Measurements from ENCODE around the gene SCYL1.
A peak's percentile ranks its signal among the peaks of the same experiment; 100 is the strongest.

Gene SCYL1

DNA sequence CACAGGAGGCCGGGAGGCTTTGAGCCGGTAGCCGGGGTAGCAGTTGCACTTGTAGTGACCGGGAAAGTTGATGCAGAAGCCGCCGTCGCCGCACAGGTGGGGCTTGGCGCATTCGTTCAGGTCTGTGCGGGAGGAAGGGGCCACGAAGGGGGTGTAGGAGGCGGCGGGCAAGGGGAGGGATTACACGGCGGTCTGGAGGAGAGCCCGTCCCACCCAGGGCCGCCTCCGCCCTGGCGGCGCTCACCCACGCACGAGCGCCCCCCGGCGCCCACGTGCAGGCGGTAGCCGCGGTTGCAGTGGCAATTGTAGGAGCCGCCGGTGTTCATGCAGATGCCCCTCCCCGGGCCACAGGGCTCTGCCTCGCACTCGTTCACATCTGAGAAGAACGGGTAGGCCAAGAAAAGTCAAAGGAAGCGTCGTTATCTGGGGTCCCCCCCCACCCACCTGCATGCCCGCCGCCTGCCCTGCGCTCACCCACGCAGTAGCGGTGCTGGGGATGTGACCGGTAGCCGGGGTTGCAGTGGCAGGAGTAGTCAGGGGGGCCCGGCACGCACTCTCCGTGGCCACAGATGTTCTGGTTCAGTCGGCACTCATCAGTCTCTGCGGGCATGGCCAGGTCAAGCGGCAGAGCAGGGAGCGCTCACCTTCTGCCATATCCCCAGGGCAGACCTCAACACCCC lies 22.7 kb downstream of the SCYL1 start:
- no peak for DNase-seq (ENCODE audit: low read depth in 2 of 2)
- TF ChIP-seq, protein P1, sequence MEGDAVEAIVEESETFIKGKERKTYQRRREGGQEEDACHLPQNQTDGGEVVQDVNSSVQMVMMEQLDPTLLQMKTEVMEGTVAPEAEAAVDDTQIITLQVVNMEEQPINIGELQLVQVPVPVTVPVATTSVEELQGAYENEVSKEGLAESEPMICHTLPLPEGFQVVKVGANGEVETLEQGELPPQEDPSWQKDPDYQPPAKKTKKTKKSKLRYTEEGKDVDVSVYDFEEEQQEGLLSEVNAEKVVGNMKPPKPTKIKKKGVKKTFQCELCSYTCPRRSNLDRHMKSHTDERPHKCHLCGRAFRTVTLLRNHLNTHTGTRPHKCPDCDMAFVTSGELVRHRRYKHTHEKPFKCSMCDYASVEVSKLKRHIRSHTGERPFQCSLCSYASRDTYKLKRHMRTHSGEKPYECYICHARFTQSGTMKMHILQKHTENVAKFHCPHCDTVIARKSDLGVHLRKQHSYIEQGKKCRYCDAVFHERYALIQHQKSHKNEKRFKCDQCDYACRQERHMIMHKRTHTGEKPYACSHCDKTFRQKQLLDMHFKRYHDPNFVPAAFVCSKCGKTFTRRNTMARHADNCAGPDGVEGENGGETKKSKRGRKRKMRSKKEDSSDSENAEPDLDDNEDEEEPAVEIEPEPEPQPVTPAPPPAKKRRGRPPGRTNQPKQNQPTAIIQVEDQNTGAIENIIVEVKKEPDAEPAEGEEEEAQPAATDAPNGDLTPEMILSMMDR (IDR thresholded peaks at IDR 0.05; ENCODE audit: low read depth, low read length) = no peak
- no peak overlapping the region for H3K4me3 ChIP-seq (replicated peaks in 1 of 2; ENCODE audit: low read depth in 2 of 2, low read length in 2 of 2)

DNA sequence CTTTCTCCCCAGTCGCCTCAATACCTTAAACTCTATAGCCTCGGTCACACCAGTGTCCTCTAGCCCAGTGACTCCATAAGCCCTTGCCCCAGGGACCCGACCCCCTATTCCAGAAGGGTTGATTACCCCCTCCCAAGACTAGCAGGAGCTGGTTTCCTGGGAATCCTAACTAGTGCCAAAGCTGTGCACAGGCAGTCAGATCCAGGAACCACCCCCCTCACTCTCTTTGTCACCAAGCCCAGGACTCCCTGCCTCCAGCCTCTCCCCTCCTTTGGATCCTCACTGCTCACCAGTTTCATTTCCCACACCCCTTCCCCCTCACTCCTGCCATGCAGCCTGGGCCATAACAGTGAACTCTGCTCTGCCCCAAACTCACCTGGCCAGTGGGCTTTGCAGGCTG lies 23.5 kb downstream of the SCYL1 start:
- DNase-seq (ENCODE audit: low read depth in 2 of 2) = no peak
- no peak overlapping the region for H3K4me3 ChIP-seq (replicated peaks in 1 of 2; ENCODE audit: low read depth in 2 of 2, low read length in 2 of 2)
- TF ChIP-seq, protein P1 (IDR thresholded peaks at IDR 0.05; ENCODE audit: low read depth, low read length) = no peak

DNA sequence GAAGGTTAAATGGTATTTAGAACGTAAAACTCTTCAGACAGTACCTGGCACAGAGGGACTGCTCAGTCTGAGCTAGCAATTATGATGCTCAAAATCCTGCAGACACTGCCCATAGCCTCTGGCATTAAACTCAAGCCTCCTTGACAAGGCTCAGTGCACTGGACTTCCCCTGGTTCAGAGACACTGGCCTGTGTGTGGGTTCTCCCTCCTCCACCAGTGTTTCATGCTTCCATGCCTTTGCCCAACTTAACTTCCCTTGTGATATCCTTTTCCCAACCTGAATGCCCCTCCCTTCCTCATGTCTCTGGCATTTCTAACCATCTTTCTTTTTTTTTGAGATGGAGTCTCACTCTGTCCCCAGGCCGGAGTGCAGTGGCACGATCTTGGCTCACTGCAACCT lies 24.2 kb downstream of the SCYL1 start:
- DNase-seq (ENCODE audit: low read depth in 2 of 2) = no peak
- H3K4me3 ChIP-seq (replicated peaks in 1 of 2; ENCODE audit: low read depth in 2 of 2, low read length in 2 of 2) = no peak overlapping the region
- TF ChIP-seq, protein P1 (IDR thresholded peaks at IDR 0.05; ENCODE audit: low read depth, low read length) = no peak

DNA sequence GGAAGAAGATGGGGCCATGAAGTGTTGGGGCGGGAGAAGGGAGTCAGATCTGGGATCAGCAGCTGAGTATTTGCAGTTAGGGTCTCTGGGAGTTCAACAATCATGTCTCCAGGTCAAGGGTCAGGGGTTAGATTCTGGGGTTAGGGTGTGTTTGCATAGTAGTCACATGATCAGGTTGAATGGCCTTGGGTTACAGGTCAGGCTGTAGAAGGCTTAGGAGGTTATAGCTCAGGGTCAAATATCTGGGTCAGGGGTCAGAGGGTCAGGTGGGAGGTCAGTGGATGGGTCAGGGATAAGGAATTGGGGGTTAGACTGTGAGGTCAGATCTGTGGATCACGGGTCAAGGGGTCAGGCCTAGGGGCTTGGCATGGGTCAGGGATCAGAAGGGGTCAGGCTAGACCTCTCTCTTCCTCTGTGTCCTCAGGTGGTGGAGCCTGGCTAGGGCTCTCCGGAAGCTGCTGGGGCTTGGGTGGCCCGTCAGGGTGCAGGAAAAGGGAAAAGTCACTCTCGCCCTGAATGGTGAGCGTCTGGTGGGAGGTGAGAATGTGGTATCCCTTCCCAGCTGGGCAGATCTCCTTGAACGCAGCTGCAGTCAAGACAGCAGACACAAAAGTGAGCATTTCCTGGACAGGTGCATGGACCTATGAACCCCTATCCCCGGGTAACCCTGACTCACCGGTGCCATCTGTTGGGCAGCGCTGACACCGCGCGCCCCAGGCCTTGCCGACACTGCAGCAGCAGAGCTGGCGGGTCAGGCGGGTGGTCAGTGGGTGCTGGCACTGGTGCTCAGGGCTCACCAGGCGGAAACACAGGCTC lies 26.9 kb downstream of the SCYL1 start:
- TF ChIP-seq, protein P1 (IDR thresholded peaks at IDR 0.05; ENCODE audit: low read depth, low read length) = peak; percentile 19
- DNase-seq (ENCODE audit: low read depth in 2 of 2) = no peak
- no peak overlapping the region for H3K4me3 ChIP-seq (replicated peaks in 1 of 2; ENCODE audit: low read depth in 2 of 2, low read length in 2 of 2)

DNA sequence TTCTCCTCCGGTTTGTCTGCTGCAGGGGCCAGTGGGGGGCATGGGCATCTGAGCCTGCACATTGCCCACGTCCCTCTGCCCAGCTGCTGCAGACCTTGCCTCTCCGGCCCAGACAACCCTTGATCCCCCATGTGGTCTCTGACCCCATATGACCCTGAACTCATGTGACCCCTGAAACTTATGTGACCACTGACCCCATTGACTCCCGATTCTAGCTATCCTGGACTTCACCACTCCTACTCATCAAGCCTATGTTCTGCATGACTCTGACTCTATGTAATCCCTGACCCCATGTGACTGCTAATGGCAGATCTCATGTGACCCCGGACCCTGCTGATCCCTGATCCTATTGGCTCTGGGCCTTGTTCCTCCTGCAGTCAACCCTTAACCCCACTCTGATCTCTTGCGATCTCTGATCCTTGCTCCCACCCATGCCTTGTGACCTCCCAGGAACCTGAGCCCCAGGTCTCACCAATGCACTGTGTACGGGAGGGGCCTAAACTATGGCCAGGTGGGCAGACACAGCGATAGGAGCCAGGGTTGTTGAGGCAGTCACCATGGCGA lies 27.6 kb downstream of the SCYL1 start:
- TF ChIP-seq, protein P1 (IDR thresholded peaks at IDR 0.05; ENCODE audit: low read depth, low read length) = no peak
- no peak for DNase-seq (ENCODE audit: low read depth in 2 of 2)
- no peak overlapping the region for H3K4me3 ChIP-seq (replicated peaks in 1 of 2; ENCODE audit: low read depth in 2 of 2, low read length in 2 of 2)

DNA sequence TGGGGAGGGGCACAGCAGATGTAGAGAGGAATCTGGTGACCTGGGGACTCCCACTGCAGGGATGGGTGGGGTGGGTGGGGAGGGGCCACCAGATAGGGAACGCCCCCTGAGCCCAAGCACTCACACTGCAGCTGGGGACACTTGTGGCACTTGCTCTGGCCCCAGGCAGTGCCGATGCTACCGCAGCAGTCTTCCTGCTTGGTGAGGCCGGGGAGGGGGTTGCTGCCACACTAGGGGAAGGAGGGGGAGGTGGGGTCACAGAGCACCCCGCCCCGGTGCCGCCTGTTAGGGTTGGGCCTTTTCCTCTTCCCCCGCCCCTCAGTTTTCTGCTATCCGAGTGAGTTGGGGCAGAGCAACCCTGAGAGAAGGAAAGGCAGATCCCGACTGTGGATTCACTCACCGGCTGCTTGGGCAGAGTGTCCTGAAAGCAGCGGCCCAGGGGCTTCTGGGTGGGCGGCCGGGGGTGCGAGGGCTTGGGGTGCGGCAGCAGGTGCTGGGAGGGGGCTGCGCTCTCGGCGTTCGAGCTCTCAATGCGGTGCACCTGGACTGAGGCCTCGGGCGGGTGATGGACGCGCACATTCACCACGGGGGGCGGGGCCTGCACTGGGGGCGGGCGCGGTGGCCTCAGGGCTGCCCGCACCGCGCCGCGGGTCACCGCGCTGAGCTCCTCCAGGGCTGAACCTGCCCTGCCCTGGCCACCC lies 28.6 kb downstream of the SCYL1 start:
- TF ChIP-seq, protein P1 (IDR thresholded peaks at IDR 0.05; ENCODE audit: low read depth, low read length) = no peak
- H3K4me3 ChIP-seq (replicated peaks in 1 of 2; ENCODE audit: low read depth in 2 of 2, low read length in 2 of 2) = no peak overlapping the region
- no peak for DNase-seq (ENCODE audit: low read depth in 2 of 2)
